WTC11 (cell line): ENCODE results near the gene UMOD. TPM values are rescaled to one million over a fixed set of nuclear protein-coding genes. Genes with fewer than 3 reads are reported as not detected.

Source experiments
- ATAC-seq: fragments of 200-7000 bp; cut with Tn5 transposase; 2 replicates; pipeline ENCODE4 v1.10.0; 2021; ENCODE audit warnings: mild to moderate bottlenecking, moderate library complexity
- CTCF ChIA-PET: fragments of 300-600 bp; sonication (Branson Sonifier 250); formaldehyde crosslinking; loops from one replicate; lab custom pipeline; 2021; ENCODE audit warnings: antibody characterized with exemption; lab: Charles Lee
- POLR2A ChIA-PET: fragments of 350-600 bp; sonication (Branson Sonifier 250); formaldehyde crosslinking; loops from one replicate; lab custom pipeline; 2021; ENCODE audit warnings: antibody characterized with exemption; lab: Charles Lee
- DNase-seq: peaks from one replicate; pipeline ENCODE4 v3.0.0; 2021; ENCODE audit warnings: low spot score
- H3K27ac Mint-ChIP-seq: 2 replicates; pipeline ENCODE4 v1.8.0; 2021; ENCODE audit warnings: mixed read lengths
- H3K27me3 Mint-ChIP-seq: 2 replicates; pipeline ENCODE4 v1.8.0; 2021; ENCODE audit warnings: low read depth, mild to moderate bottlenecking, moderate library complexity, mixed read lengths
- H3K36me3 Mint-ChIP-seq: 2 replicates; pipeline ENCODE4 v1.8.0; 2021; ENCODE audit warnings: mixed read lengths
- H3K4me1 Mint-ChIP-seq: 2 replicates; pipeline ENCODE4 v1.8.0; 2022; ENCODE audit warnings: mixed read lengths
- H3K4me3 Mint-ChIP-seq: 2 replicates; pipeline ENCODE4 v1.8.0; 2021; ENCODE audit warnings: mild to moderate bottlenecking, moderate library complexity, mixed read lengths
- H3K9me3 Mint-ChIP-seq: 2 replicates; pipeline ENCODE4 v1.8.0; 2021; ENCODE audit warnings: mixed read lengths
- ERG ChIP-seq: fragments of 250-450 bp; sonication (Bioruptor Pico); IDR thresholded peaks from 2 replicates; pipeline ENCODE4 v1.8.0; 2021; ENCODE audit warnings: mild to moderate bottlenecking
- FOXJ3 ChIP-seq: sonication (generic); formaldehyde crosslinking; IDR thresholded peaks from 2 replicates; pipeline ENCODE4 v1.9.0; 2021; ENCODE audit warnings: missing genetic modification reagents, mild to moderate bottlenecking, borderline replicate concordance
- HMGXB4 ChIP-seq: sonication (generic); formaldehyde crosslinking; IDR thresholded peaks from 2 replicates; pipeline ENCODE4 v1.8.1; 2023; ENCODE audit warnings: mild to moderate bottlenecking, moderate library complexity, missing genetic modification reagents
- NFE2L1 ChIP-seq: sonication (generic); formaldehyde crosslinking; IDR thresholded peaks from 2 replicates; pipeline ENCODE4 v1.8.1; 2023; ENCODE audit warnings: missing genetic modification reagents
- NR3C1 ChIP-seq: sonication (generic); formaldehyde crosslinking; conservative IDR thresholded peaks from 2 replicates; pipeline ENCODE4 v1.8.1; 2023; ENCODE audit warnings: low read depth, mild to moderate bottlenecking, missing genetic modification reagents
- RELA ChIP-seq: sonication (generic); formaldehyde crosslinking; IDR thresholded peaks from 2 replicates; pipeline ENCODE4 v1.8.1; 2022; ENCODE audit warnings: missing genetic modification reagents, mild to moderate bottlenecking, borderline replicate concordance
- RORB ChIP-seq: fragments of 250-450 bp; sonication (Bioruptor Pico); IDR thresholded peaks from 2 replicates; pipeline ENCODE4 v1.9.0; 2021; ENCODE audit warnings: mild to moderate bottlenecking
- TEAD1 ChIP-seq: sonication (generic); formaldehyde crosslinking; IDR thresholded peaks from 2 replicates; pipeline ENCODE4 v1.8.0; 2022; ENCODE audit warnings: mild to moderate bottlenecking, missing genetic modification reagents
- ZNF281 ChIP-seq: sonication (generic); formaldehyde crosslinking; IDR thresholded peaks from 2 replicates; pipeline ENCODE4 v1.8.0; 2023; ENCODE audit warnings: mild to moderate bottlenecking, missing genetic modification reagents
- ZNF423 ChIP-seq: fragments of 250-450 bp; sonication (Bioruptor Pico); IDR thresholded peaks from 2 replicates; pipeline ENCODE4 v2.1.2; 2022; ENCODE audit warnings: mild to moderate bottlenecking, moderate library complexity
- ZNF512 ChIP-seq: sonication (generic); formaldehyde crosslinking; IDR thresholded peaks from 2 replicates; pipeline ENCODE4 v1.8.1; 2022; ENCODE audit warnings: missing genetic modification reagents, borderline replicate concordance
- ZNF532 ChIP-seq: fragments of 250-450 bp; sonication (Bioruptor Pico); IDR thresholded peaks from 2 replicates; pipeline ENCODE4 v1.9.0; 2021; ENCODE audit warnings: mild to moderate bottlenecking, borderline replicate concordance
- ZSCAN18 ChIP-seq: fragments of 250-450 bp; sonication (Bioruptor Pico); IDR thresholded peaks from 2 replicates; pipeline ENCODE4 v2.1.2; 2022; ENCODE audit warnings: mild to moderate bottlenecking, moderate library complexity
- total RNA-seq: library from RNA; stranded (reverse); gene quantifications from 3 replicates; pipeline ENCODE4 v1.2.3, GENCODE V29; 2021

Gene UMOD
- total RNA-seq, 1 experiment from 2014 or later = not detected

- H3K36me3 Mint-ChIP-seq = no peaks in the 10 kb centered on the region
- ChIA-PET POLR2A (no interaction called here), CTCF (interaction anchor here (0.6 to 1.2 kb wide), 7 partner anchors 11 to 440 kb away, joined by 3 to 5 read pairs (median 4); no protein-coding TSS in a partner anchor)
- peaks cover 4% of the 10 kb centered on the region for H3K4me1 Mint-ChIP-seq
- TF ChIP-seq ZNF512 (CRISPR knock-in tag) (no peak), TEAD1 (no peak), ZNF281 (CRISPR knock-in tag) (no peak), FOXJ3 (no peak), ZNF532 (no peak), ZNF423 (no peak), RELA (CRISPR knock-in tag) (no peak)
- H3K27ac Mint-ChIP-seq = no peak overlapping the region
- H3K9me3 Mint-ChIP-seq = no peaks in the 10 kb centered on the region
- H3K27me3 Mint-ChIP-seq = no peaks in the 10 kb centered on the region
- H3K4me3 Mint-ChIP-seq = no peak overlapping the region
- DNase-seq = no peak
- no peak for ATAC-seq
Observed at GRCh38 chr16:20347666-20348364, 4.7 kb downstream of the UMOD start.

GRCh38 chr16:20344611-20345010 is 7.9 kb downstream of the UMOD start:
- H3K36me3 Mint-ChIP-seq = no peaks in the 10 kb centered on the region
- no peaks in the 10 kb centered on the region for H3K27me3 Mint-ChIP-seq
- H3K27ac Mint-ChIP-seq = no peak overlapping the region
- TF ChIP-seq RORB (CRISPR knock-in tag) (no peak), NR3C1 (CRISPR knock-in tag) (no peak), ZNF512 (CRISPR knock-in tag) (no peak), ZSCAN18 (CRISPR knock-in tag) (no peak), HMGXB4 (CRISPR knock-in tag) (no peak), ERG (CRISPR knock-in tag) (no peak), NFE2L1 (no peak)
- ChIA-PET CTCF (no interaction called here), POLR2A (no interaction called here)
- no peak for ATAC-seq
- H3K4me1 Mint-ChIP-seq = peaks cover 5% of the 10 kb centered on the region
- DNase-seq = no peak
- H3K9me3 Mint-ChIP-seq = no peaks in the 10 kb centered on the region
- H3K4me3 Mint-ChIP-seq = no peak overlapping the region
